ENCODE results near the gene FBXW7.

Gene FBXW7

DNA sequence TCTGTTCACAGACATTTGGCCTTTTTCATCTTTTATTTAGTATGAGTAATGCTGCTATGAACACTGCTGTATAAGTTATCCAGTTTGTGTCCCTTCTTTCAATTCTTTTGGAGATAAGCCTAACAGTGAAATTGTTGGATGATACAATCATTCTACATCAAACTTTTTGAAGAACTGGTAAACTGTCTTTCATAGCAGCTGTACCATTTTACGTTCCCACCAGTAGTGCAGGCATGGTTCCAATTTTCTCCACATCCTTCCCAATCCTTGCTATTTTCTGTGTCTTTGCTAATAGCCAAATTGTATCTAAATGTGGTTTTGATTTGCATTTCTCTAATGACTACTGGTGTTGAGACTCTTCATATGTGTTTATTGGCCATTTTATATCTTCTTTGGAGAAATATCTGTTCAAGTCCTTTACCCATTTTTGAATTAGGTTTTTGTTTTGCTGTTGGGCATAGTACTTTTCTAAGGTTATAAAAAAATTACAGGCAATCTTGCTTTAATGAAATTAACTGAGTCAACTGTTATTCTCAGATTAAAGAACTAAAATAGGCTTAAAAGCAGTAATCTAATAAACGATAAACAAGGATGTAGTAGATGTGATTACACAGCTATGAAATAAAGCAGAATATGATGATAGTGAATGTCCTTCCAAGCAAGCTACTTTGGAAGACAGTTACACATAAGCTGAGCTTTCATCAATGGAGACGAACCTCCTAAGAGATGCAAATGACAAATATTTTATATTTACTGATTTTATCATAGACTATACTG lies 57.2 kb downstream of the FBXW7 start:
- Mint-ChIP-seq H3K9me3 (peaks cover 8% of the 10 kb centered on the region), H3K27ac (no peak overlapping the region), H3K4me3 (no peak overlapping the region), H3K27me3 (no peaks in the 10 kb centered on the region), H3K36me3 (peaks cover 14% of the 10 kb centered on the region), H3K4me1 (peaks cover 60% of the 10 kb centered on the region)

DNA sequence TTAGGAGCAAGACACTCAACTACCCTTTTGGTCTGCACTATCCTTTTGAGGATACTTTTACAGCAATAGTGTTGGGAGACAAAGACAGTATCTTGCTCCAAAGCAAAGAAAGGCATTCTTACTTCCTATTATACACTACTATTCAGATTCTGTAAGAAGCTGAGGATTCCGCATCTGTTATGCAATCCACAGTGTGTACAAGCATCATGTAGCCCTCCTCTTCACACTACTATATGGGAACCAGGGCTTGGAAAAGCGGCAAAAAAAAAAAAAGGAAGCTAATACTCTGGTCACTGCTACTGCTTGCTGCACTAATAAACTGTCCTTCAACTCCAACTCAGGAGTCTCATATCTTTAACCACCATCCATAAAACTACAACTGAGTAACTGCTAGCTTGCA lies 59.1 kb downstream of the FBXW7 start:
- Mint-ChIP-seq H3K27me3 (no peaks in the 10 kb centered on the region), H3K27ac (no peak overlapping the region), H3K4me3 (no peak overlapping the region), H3K36me3 (peaks cover 18% of the 10 kb centered on the region), H3K9me3 (peaks cover 4% of the 10 kb centered on the region), H3K4me1 (peaks cover 66% of the 10 kb centered on the region)

DNA sequence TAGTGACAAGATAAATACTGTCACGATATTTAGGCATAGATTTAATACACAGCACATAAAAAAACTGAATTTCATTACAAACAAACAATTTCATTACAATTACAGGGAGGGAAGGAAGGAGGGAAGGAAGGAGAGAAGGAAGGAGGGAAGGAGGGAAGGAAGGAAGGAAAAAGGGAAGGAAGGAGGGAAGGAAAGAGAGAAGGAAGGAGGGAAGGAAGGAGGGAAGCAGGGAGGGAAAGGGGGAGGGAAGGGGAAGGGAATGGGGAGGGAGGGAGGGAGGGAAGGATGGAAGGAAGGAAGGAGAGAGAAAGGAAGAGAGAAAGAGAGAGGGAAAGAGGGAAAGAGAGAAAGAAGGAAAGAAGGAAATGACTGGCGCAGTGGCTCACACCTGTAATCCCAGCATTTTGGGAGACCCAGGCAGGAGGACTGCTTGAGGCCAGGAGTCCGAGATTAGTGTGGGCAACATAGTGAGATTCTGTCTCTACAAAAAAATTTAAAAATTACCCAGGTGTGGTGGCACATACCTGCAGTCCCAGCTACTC lies 64.6 kb downstream of the FBXW7 start:
- Mint-ChIP-seq H3K4me3 (no peak overlapping the region), H3K9me3 (peaks cover 4% of the 10 kb centered on the region), H3K4me1 (peaks cover 37% of the 10 kb centered on the region), H3K27ac (no peak overlapping the region), H3K27me3 (no peaks in the 10 kb centered on the region), H3K36me3 (peaks cover 23% of the 10 kb centered on the region)

DNA sequence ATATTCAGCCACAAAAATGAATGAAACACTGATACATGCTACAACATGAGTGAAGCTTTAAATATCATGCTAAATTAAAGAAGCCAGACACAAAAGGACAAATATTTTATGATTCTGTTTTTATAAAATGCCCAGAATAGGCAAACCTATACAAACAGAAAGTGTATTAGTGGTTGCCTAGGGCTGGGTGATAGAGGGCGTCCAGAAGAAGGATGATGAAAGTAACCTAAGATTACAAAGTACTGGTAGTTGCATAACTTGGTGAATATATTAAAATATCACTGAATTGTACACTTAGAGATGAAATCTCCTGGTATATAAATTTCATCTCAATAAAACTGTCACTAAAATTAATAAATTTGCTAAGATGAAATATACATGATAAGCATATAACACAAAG lies 67.5 kb downstream of the FBXW7 start:
- Mint-ChIP-seq H3K4me3 (no peak overlapping the region), H3K4me1 (peaks cover 45% of the 10 kb centered on the region), H3K27ac (no peak overlapping the region), H3K9me3 (peaks cover 4% of the 10 kb centered on the region), H3K36me3 (peaks cover 17% of the 10 kb centered on the region), H3K27me3 (no peaks in the 10 kb centered on the region)

DNA sequence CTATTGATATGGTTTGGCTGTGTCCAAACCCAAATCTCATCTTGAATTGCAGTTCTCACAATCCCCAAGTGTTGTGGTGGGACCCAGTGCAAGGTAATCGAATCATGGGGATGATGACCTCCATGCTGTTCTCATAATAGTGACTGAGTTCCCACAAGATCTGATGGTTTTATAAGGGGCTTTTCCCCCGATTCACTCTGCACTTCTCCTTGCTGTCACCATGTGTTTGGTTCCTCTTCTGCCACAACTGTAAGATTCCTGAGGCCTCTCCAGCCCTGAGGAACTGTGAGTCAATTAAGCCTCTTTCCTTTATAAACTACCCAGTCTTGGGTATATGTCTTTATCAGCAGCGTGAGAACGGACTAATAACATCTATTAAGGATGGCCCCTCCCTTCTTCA lies 68.8 kb downstream of the FBXW7 start:
- Mint-ChIP-seq H3K27me3 (no peaks in the 10 kb centered on the region), H3K4me3 (no peak overlapping the region), H3K36me3 (peaks cover 18% of the 10 kb centered on the region), H3K27ac (no peak overlapping the region), H3K4me1 (peaks cover 56% of the 10 kb centered on the region), H3K9me3 (peaks cover 4% of the 10 kb centered on the region)

DNA sequence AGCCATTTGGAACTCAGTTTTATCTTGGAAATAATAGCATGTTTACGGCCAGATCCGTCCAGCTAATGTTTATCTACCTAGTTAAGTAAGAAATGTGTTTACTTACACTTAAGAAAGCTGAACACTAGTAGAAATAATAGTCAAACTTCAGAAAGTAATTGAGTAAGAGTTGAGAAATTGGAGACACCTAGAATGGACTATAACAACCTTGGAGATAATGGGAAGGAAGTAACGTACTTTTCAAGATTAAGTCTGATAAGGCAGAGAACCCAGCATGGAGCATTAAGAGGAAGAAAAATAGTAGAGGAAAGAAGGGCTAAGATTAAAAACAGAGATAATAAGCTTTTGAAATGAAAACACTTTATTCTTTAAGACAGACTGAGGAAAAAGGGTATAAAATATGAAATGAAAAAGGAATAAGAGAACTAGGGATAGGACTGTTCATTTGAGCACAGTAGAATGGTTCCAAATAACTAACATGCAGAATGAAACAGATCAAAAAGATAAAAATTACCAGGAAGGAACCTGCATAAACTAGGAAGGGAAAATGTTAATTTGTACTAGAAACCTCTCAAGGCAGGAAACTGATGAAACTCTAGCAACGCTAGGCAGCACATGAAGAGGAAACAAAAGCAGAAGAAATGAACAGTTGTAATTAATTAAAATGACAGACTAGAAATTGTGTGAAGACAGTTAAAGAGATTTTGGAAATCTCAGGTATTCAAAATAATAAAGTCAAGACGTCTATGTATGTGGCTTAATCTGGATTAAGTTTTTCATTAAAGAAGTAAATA lies 71.7 kb downstream of the FBXW7 start:
- H3K36me3 Mint-ChIP-seq: peaks cover 13% of the 10 kb centered on the region
- peak overlapping the region; percentile 2 for H3K4me3 Mint-ChIP-seq
- H3K27ac Mint-ChIP-seq: peak overlapping the region; percentile 3
- no peaks in the 10 kb centered on the region for H3K27me3 Mint-ChIP-seq
- H3K4me1 Mint-ChIP-seq: peaks cover 66% of the 10 kb centered on the region
- peaks cover 4% of the 10 kb centered on the region for H3K9me3 Mint-ChIP-seq

DNA sequence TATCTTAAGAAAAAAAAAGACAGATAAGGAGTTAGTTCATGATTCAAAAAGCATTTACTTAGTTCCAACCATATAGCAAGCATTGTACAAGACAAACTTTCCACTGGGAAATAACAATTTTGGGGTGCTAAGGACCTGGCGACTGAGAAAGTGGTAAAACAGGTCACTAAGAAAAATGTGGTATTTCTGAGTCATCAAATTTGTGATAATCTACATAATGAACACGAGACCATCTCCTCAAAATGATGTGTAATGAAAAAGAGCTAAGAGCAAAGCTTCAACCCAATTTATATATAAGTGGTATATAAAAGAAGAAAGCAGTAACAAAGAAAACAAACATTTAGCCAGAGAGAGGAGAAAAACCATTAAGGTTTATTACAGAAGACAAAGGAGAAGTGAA lies 72.3 kb downstream of the FBXW7 start:
- Mint-ChIP-seq H3K36me3 (peaks cover 13% of the 10 kb centered on the region), H3K9me3 (peaks cover 4% of the 10 kb centered on the region), H3K27ac (peak overlapping the region; percentile 6), H3K4me1 (peaks cover 72% of the 10 kb centered on the region), H3K4me3 (no peak overlapping the region), H3K27me3 (no peaks in the 10 kb centered on the region)

DNA sequence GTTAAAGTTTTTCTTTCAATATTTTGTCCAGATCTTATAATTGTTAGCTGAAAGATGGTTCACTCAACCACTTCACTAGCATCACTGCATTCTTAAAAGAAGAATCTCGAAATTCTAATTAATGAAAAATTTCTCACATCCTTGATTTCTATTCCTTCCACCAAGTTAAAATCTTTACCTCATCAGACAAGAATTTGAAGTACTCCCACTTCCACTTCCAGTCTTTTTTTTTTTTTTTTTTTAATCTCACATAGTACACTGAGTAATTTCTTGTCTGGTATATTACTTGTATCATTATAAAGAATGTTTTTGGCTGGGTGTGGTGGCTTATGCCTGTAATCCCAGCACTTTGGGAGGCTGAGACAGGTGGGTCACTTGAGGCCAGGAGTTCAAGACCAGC lies 73.2 kb downstream of the FBXW7 start:
- H3K27me3 Mint-ChIP-seq: no peaks in the 10 kb centered on the region
- H3K4me1 Mint-ChIP-seq: peaks cover 74% of the 10 kb centered on the region
- H3K4me3 Mint-ChIP-seq: no peak overlapping the region
- no peak overlapping the region for H3K27ac Mint-ChIP-seq
- peaks cover 4% of the 10 kb centered on the region for H3K9me3 Mint-ChIP-seq
- H3K36me3 Mint-ChIP-seq: peaks cover 13% of the 10 kb centered on the region

DNA sequence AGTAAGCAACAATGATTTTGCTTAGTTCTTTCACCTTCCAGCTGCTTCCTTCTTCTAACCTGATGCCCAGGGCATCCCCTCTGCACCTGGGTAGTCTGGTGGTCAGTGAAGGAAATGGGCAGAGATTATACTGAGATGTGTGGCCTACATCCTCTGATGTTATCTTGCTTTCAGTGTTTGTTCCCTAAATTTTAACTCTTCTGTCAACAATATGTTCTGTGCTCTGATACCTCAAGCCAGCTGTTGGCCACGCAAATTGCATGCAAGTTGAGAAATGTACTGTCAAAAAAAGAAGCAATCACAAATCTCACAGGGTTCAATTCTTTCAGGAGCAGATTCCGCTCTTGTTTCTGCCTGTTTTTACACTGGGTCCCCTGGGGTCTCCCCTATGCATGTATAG lies 73.8 kb downstream of the FBXW7 start:
- peaks cover 10% of the 10 kb centered on the region for H3K36me3 Mint-ChIP-seq
- no peaks in the 10 kb centered on the region for H3K27me3 Mint-ChIP-seq
- no peak overlapping the region for H3K27ac Mint-ChIP-seq
- H3K4me1 Mint-ChIP-seq: peaks cover 71% of the 10 kb centered on the region
- H3K4me3 Mint-ChIP-seq: no peak overlapping the region
- H3K9me3 Mint-ChIP-seq: peaks cover under 1% of the 10 kb centered on the region

DNA sequence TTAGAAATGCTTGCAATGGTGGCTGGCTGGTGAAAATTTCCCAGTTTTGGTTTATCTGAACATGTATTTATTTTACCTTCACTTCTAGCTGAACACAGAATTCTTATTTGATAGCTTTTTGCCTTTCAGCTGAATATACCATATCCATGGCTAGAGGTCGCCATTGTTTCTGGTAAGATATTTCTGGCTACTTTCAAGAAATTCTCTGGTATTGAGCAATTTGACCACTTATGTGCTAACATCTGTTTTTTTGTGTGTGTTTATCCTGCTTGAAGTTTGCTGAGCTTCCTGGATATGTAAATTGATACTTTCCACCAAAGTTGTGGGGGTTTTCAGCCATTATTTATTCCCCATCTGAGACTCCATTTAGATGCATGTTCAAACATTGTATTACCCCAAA lies 75.4 kb downstream of the FBXW7 start:
- Mint-ChIP-seq H3K4me3 (no peak overlapping the region), H3K27me3 (no peaks in the 10 kb centered on the region), H3K27ac (no peak overlapping the region), H3K9me3 (no peaks in the 10 kb centered on the region), H3K4me1 (peaks cover 78% of the 10 kb centered on the region), H3K36me3 (peaks cover 10% of the 10 kb centered on the region)

DNA sequence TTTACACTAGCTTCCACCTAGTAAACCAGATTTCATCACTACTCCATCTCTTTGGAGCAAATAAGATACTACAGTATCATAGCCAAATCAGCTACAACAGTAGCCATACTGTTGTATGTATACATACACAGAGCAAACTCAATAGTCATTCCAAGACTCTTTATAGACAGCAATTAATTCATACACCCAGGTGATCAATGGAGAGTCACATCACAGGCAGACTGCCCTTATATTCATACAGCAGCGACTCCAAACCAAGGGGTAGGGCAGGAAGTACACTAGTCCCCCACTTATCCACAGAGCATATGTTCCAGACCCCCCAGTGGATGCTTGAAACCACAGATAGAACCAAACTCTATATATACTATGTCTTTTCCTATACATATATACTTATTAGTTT lies 76.6 kb downstream of the FBXW7 start:
- peak overlapping the region; percentile 0 for H3K27ac Mint-ChIP-seq
- H3K9me3 Mint-ChIP-seq: no peaks in the 10 kb centered on the region
- H3K4me3 Mint-ChIP-seq: no peak overlapping the region
- H3K4me1 Mint-ChIP-seq: peaks cover 76% of the 10 kb centered on the region
- peaks cover 10% of the 10 kb centered on the region for H3K36me3 Mint-ChIP-seq
- no peaks in the 10 kb centered on the region for H3K27me3 Mint-ChIP-seq

DNA sequence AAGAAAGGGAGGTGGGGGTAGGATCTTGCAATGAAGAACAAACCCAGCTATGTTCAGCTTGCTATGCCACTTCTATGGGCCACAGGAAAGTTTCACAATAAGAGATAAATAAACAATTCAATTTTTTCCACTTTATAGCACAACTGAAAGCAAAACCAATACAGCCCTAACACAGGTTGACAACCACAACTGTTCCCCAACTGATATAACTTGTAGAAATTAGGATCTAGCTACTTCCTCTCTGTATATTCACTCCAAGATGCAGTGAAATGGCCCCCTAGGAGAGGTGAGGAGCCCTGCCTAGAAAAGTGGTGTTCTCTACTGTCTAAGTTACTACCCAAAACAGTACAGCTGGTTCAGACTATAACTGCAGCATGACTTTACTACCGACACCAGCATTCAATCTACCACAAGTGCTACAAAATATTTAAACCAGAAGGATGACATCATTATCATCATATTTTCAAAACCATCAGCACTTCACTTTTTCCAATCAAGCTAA lies 77.0 kb downstream of the FBXW7 start:
- peak overlapping the region; percentile 16 for H3K4me3 Mint-ChIP-seq

DNA sequence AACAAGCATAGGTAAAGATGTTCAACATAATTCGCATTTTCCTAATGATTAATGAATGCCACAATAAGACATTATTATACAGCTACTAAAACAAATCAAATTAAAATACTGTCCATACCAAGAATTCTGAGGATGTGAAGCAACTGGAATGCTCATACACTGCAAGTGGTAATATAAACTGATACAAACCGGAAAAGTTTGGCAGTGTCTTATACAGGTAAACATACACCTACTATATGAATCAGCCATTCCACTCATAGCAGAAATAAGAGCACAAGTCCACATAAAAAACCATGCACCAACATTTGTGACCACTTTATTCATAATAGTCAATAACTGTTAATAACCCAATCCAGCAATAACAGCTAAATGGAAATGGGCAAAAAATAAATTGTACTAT lies 79.3 kb downstream of the FBXW7 start:
- Mint-ChIP-seq H3K36me3 (peaks cover 7% of the 10 kb centered on the region), H3K27ac (no peak overlapping the region), H3K4me1 (peaks cover 54% of the 10 kb centered on the region), H3K4me3 (no peak overlapping the region), H3K27me3 (no peaks in the 10 kb centered on the region), H3K9me3 (no peaks in the 10 kb centered on the region)

More for the DNA sequence above, 77.0 kb downstream of the FBXW7 start:
- Mint-ChIP-seq H3K9me3 (no peaks in the 10 kb centered on the region), H3K4me1 (peaks cover 75% of the 10 kb centered on the region), H3K27me3 (no peaks in the 10 kb centered on the region), H3K36me3 (peaks cover 12% of the 10 kb centered on the region), H3K27ac (peak overlapping the region; percentile 0)

DNA sequence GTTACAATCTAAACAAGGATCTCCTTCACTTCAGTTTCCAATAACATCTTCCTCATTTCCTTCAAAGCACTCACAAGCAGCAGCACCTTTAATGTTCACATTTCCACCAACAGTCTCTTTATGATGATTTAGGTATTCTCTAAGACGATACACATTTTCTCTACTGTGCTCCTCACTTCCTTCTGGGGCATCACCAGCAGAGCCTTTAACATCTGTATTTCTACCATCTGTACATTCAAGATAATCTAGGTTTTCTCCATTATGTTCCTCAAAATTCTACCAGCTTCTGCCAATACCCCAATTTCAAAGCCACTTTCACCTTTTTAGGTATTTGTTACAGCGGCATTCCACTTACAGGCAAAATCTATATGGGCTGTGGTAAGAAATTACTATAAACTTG lies 80.6 kb downstream of the FBXW7 start:
- Mint-ChIP-seq H3K27ac (no peak overlapping the region), H3K4me3 (no peak overlapping the region), H3K9me3 (no peaks in the 10 kb centered on the region), H3K36me3 (peaks cover 4% of the 10 kb centered on the region), H3K27me3 (no peaks in the 10 kb centered on the region), H3K4me1 (peaks cover 46% of the 10 kb centered on the region)

DNA sequence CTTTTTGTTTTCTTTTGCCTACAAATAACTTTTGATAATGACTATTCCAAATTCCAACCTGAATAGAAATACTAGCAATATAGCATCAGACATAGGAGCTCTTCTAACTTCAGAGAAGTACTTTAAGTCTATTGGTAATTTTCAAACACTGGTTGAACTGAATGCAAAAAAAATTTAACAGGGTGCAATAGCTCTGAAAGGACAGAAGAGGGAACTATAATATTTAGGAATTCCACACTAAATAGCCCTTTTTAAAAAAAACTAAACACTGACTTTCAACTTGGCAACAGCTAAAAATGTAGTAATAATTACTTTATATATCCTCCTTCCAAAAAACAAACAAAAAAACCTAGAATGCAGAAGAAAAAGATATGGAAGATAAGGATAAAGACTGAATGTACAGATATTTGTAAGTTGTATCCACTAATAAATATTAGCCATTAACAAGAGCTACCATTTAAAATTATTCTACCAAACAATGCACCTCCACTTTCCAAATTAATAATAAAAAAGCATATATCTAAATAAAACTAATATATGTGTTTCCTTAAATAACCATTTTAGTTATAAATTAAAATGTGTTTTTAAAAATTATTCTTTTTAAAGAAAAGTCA lies 81.4 kb downstream of the FBXW7 start:
- Mint-ChIP-seq H3K4me3 (no peak overlapping the region), H3K36me3 (peaks cover 4% of the 10 kb centered on the region), H3K27me3 (no peaks in the 10 kb centered on the region), H3K4me1 (peaks cover 48% of the 10 kb centered on the region), H3K9me3 (no peaks in the 10 kb centered on the region), H3K27ac (no peak overlapping the region)

All from activated naive CD4-positive, alpha-beta T cell treated with anti-CD3 and anti-CD28 coated beads, Interleukin-2, amount 50 U/mL, for 24 hours (primary cell).